Stimulated activated CD4-positive, alpha-beta T cell treated with anti-CD3 and anti-CD28 coated beads, Interleukin-12 subunit alpha, Interleukin-12 subunit beta, amount 100 ng/mL, for 48 hours (primary cell): Measurements from ENCODE around the gene PLN.

Experiments
- DNase-seq, 3 donors: peaks; one replicate each; pipeline ENCODE4 v3.0.0-alpha.2; 2020; ENCODE audit warnings: low read depth in 2 of 3, low spot score in 1 of 3

PLN gene

GRCh38 chr6:118548136-118548535 is at the start of gene PLN:
PLN (plus strand) TSS chr6:118548296; CDS start chr6:118558922, 10,626 bp downstream.
- DNase-seq = no peak

- no peak for DNase-seq
These were observed 47.7 kb upstream of the PLN start for GRCh38 chr6:118500130-118501015.

DNA sequence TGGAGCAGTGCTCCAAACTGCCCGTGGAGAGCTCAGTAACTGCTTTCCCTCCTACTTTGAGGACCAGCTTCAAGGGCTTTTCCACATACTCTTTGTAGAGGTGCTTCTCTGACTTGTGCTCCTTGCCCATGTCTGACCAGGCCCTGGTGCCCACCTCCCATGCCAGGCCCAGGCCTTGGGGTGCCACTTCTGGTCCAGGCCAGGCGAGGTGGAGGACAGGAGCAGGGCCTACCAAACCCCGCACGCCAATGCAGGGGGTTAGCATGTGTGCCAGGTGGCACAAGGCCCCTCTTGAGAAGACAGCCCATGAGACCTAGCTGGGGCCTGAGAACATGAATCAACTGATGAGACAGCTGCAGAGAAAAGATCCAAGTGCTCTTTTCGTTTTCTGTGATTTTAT is 47.0 kb upstream of the PLN start:
- DNase-seq = no peak

DNA sequence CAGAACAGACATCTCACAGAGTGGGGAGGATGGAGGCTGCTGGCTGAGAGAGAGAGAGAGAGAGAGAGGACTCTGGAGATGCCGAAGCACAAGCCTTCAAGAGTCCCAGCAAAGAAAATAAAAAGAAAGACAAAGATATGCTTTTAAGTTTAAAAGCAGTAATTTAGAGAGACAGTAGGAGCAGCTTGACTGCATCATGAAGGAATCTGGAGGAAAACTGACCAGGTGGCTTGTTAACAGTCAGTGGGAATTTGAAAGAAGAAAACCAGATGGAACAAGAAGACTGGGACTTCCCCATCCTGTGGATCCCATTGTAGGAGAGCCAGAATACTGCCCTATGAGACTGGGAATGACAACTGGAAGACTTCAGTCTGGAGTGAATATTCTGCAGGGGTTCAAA is 46.3 kb upstream of the PLN start:
- no peak for DNase-seq

- DNase-seq = no peak
These were observed 45.9 kb upstream of the PLN start for GRCh38 chr6:118502169-118502568.

- no peak for DNase-seq
These were observed 43.5 kb upstream of the PLN start for GRCh38 chr6:118504611-118505010.

GRCh38 chr6:118505656-118506055 is 42.4 kb upstream of the PLN start:
- no peak for DNase-seq

DNA sequence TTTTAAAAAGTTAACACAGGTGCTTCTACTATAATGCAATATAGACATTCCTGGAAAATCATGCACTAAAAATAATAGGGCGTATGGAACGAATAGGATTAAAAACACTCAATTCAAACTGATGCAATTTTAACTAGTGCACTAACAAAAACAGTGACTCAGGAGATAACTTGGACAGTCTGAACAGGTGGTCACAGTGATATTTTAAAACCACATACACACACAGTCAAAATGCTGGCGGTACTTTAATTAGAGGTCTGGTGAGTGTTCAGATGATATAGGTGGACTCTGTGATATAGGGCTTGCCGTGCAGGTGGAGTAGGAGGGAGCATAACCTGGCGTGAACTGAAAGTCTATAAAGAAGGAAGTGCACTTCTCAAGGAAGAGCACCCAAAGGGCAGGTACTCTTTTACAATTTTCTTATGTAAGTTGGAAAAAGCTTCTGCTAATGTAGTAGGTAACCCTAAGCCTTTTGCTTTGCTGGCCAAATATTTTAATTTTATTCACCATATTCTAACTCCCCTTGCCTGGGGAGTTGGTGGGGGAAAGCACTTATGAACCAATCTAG is 41.9 kb upstream of the PLN start:
- DNase-seq = no peak

DNA sequence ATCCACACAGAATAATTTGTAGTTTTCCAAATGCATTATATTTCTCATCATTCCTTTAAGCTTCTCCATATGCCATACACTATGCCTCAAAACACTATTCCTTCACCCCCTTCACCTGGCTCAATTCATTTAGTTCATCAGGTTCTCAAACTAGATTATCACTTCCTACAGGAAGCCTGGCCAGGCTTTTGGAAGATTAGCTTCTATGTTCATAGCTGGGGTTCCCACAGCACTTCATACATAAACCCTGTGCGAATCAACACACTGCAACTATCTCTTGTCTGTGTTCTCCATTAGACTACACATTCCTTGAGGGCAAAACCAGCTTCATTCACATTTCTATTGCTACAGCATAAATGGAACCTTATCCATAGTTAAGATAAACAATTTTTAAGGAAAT is 40.5 kb upstream of the PLN start:
- DNase-seq = no peak

DNA sequence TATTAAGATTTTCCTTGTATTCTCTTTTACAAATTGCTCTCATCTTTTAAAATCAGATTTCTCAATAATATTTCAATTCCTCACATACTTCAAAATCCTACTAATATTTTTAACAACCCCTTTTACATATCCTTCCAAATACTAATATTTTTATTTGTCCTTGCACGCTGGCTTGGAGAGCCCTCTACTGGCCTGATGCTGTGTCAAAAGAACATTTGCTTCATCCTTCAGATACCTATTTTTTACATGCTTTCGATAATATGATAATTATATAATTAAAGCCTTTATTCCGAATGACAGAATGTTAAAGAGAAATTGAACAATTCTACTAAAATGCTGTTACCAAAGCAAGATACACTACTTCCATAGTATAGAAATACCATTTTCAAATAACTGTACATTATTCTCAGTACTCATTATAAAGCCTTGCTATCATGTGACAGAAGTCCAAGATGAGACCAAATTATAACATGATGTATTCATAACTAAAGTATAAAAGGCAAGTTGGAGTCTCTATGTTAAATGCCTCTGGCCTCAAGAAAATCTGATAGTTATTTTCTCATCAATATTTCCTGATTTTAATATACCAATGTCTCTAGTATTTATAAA is 39.0 kb upstream of the PLN start:
- DNase-seq = no peak

GRCh38 chr6:118511930-118512715 is 36.0 kb upstream of the PLN start:
- no peak for DNase-seq

GRCh38 chr6:118514689-118515088 is 33.4 kb upstream of the PLN start:
- DNase-seq = no peak

DNA sequence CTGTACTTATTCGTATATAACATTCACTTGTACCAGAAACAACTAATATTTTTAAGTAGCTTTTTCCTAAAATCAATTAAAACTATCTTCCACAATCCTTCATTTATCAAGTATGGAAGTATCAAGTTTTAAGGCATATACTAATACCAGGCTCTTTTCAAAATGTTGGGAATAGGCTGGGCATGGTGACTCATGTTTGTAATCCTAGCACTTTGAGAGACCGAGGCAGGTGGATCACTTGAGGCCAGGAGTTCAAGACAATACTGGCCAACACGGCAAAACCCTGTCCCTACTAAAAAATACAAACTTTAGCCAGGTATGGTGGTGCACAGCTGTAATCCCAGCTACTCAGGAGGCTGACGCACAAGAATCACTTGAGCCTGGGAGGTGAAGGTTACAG is 25.7 kb upstream of the PLN start:
- DNase-seq = no peak

DNA sequence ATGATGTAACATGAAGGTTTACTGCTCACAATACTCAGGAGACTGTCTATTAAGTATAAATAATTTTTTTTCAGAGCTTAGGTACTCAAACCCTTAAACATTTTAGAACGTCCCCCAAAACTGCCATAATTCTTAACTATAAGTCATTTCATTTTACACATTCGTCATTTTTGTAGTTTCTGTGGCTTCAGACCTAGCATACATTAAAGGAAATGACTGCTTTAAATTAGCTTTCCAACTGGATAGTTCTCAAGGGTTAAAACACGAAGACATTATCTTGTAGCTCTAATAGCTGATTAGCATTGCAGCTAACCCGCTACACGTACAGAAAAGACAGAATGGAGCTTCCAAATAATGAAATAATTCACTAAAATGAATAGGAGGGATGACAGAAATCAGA is 24.9 kb upstream of the PLN start:
- DNase-seq = no peak

DNA sequence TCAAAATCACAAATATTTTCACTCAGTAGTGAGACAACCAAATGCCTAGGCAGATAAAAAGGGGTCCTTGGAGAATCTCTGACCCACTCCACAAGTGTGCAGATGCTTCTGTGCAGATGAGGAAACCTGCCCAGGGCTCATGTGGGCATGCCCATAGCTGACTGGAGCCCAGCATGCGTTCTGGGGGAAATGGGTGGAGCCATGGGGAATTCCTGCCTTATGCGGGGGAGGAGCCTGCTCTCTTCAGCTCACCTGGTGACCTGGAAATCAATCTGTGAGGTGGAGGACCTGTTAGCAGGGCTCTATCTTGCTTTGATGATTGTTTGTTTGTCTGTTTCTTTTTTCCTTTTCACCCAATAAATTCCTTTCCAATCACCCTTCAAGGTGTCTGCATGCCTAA is 23.4 kb upstream of the PLN start:
- no peak for DNase-seq

DNA sequence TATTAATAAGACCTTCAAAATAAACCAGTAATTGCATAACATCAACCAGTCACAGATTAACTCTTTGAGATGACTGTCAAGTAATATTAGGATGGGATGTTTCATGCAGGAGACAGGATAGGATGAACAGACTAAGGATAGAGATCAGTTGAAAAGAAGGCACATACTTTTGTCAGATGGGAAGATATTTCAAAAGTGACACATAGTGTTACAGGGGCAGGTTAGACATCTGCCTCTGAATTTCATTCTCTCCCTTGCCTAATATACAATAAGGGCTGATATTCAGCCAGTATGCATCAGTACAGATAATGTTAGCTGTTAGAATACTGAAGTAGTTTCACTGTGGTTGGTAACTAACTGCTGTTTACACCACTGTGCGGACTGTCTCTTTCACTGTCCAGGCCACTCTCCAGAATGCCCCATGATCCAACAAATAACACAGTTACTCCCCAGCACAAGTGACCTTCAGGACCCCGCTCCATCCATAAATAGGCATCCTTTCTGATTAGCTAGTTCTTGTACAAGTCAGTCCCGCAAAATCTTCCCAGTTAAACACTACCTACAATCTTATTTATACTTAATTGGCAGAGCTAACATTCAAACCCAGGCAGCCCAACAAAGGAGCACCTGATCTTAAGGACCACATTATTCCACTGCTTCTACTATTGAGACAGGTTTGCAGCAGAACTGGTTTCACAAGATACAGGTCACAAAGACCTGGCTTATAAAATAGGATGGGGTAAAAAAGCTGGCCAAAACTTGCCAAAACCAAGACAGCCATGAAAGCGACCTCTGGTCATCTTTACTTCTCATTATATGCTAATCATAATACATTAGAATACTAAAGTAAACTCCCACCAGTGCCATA is 21.9 kb upstream of the PLN start:
- no peak for DNase-seq

- DNase-seq = no peak
These were observed 20.0 kb upstream of the PLN start for GRCh38 chr6:118528129-118528528.

GRCh38 chr6:118529756-118530155 is 18.3 kb upstream of the PLN start:
- DNase-seq = no peak

- no peak for DNase-seq
These were observed 17.2 kb upstream of the PLN start for GRCh38 chr6:118530942-118531341.

- DNase-seq = no peak
These were observed 12.8 kb upstream of the PLN start for GRCh38 chr6:118535176-118535844.
